ENCODE measurements around the gene LYZL1. TPM values are rescaled to one million over a fixed set of nuclear protein-coding genes. Genes with fewer than 3 reads are reported as not detected.

LYZL1 gene
- total and polyA plus RNA-seq, 12 donors = not detected

DNA sequence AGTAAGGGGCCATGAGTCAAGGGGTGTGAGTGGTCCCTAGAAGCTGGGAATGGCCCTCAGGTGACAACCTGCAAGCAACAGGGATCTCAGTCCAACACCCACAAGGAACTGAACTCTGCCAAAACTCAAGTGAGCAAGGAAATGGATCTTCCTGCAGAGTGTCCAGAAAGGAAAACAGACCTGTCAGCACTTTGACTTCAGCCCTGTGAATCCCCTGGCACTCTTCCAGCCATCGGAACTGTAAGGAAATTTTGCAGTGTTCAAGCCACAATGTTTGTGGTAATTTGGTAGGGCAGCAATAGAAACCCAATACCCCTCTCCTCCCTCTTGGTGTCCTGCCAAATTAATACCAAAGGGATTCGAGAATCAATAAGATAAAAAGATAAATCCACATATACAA is 6.9 kb downstream of the LYZL1 start:
- Histone ChIP-seq H3K27ac (no peak overlapping the region), H3K27me3 (no peaks in the 10 kb centered on the region), H3K36me3 (replicated peaks in 1 of 2) (no peaks in the 10 kb centered on the region), H3K9me3 (replicated peaks in 1 of 3) (peaks cover 0 to 7% (median 0%) of the 10 kb centered on the region in 3 donors), H3K4me3 (no peak overlapping the region), H3K4me1 (replicated peaks in 1 of 2) (no peaks in the 10 kb centered on the region)
- no peak for DNase-seq
- intact Hi-C loops (cut with DNase I) = no loop called here
- TF ChIP-seq POLR2A (IDR thresholded peaks at IDR 0.05) = no peak
- TF ChIP-seq, protein P1, sequence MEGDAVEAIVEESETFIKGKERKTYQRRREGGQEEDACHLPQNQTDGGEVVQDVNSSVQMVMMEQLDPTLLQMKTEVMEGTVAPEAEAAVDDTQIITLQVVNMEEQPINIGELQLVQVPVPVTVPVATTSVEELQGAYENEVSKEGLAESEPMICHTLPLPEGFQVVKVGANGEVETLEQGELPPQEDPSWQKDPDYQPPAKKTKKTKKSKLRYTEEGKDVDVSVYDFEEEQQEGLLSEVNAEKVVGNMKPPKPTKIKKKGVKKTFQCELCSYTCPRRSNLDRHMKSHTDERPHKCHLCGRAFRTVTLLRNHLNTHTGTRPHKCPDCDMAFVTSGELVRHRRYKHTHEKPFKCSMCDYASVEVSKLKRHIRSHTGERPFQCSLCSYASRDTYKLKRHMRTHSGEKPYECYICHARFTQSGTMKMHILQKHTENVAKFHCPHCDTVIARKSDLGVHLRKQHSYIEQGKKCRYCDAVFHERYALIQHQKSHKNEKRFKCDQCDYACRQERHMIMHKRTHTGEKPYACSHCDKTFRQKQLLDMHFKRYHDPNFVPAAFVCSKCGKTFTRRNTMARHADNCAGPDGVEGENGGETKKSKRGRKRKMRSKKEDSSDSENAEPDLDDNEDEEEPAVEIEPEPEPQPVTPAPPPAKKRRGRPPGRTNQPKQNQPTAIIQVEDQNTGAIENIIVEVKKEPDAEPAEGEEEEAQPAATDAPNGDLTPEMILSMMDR (IDR thresholded peaks at IDR 0.05) = no peak
- 49 to 83% (median 67%) methylated on average over 2 of the region's 2 CpGs for WGBS, 4 donors

DNA sequence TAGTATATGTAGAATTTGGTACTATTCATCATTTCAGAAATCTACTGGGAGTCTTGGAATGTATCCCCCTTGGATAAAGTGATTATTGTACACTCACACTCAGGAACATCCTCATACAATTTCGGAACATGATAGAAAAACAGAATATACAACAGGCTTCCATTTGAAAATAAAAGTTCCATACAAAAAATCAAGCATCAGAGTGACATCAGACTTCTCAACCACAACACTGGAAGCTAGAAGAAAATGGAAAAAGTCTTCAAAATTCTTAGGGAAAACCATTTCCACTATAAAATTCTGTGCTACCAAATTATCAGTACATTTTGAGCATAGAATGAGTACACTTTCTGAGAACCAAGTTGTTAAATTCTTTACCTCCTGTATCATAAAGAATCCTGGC is 8.8 kb downstream of the LYZL1 start:
- Histone ChIP-seq H3K4me1 (replicated peaks in 1 of 2) (no peaks in the 10 kb centered on the region), H3K36me3 (replicated peaks in 1 of 2) (no peaks in the 10 kb centered on the region), H3K27me3 (no peaks in the 10 kb centered on the region), H3K9me3 (replicated peaks in 1 of 3) (peaks cover 0 to 7% (median 4%) of the 10 kb centered on the region in 3 donors), H3K4me3 (no peak overlapping the region), H3K27ac (no peak overlapping the region)
- TF ChIP-seq POLR2A (IDR thresholded peaks at IDR 0.05) = no peak
- TF ChIP-seq, protein P1 (IDR thresholded peaks at IDR 0.05) = no peak
- no peak for DNase-seq
- intact Hi-C loops (cut with DNase I) = no loop called here
- WGBS, 4 donors = 52 to 69% (median 64%) methylated on average over 1 of the region's 1 CpG

GRCh38 chr10:29301359-29301910 is 12.6 kb downstream of the LYZL1 start:
- Histone ChIP-seq H3K4me1 (replicated peaks in 1 of 2) (no peaks in the 10 kb centered on the region), H3K9me3 (replicated peaks in 1 of 3) (peaks cover 0 to 7% (median 4%) of the 10 kb centered on the region in 3 donors), H3K27ac (no peak overlapping the region), H3K36me3 (replicated peaks in 1 of 2) (no peaks in the 10 kb centered on the region), H3K4me3 (no peak overlapping the region), H3K27me3 (no peaks in the 10 kb centered on the region)
- no peak for DNase-seq
- 92 to 100% (median 100%) methylated on average over 1 of the region's 1 CpG for WGBS, 4 donors
- TF ChIP-seq, protein P1 (IDR thresholded peaks at IDR 0.05) = no peak
- no peak for TF ChIP-seq POLR2A (IDR thresholded peaks at IDR 0.05)
- intact Hi-C loops (cut with DNase I) = loop anchor here (5.0 to 10.0 kb wide), 5 partner anchors 169 to 867 kb away; no protein-coding TSS in a partner anchor

- 91 to 97% (median 91%) methylated on average over 10 of the region's 10 CpGs for WGBS, 4 donors
- H3K36me3 ChIP-seq (replicated peaks in 1 of 2) = no peaks in the 10 kb centered on the region
- no peak overlapping the region for H3K27ac ChIP-seq
- no peak overlapping the region for H3K4me3 ChIP-seq
- no peak for TF ChIP-seq POLR2A (IDR thresholded peaks at IDR 0.05)
- TF ChIP-seq, protein P1 (IDR thresholded peaks at IDR 0.05) = no peak
- H3K4me1 ChIP-seq (replicated peaks in 1 of 2) = no peaks in the 10 kb centered on the region
- no peaks in the 10 kb centered on the region for H3K27me3 ChIP-seq
- H3K9me3 ChIP-seq (replicated peaks in 1 of 3) = peaks cover 0 to 4% (median 4%) of the 10 kb centered on the region in 3 donors
- no peak for DNase-seq
- intact Hi-C loops (cut with DNase I) = loop anchor here (5.0 to 10.0 kb wide), 5 partner anchors 170 to 868 kb away; no protein-coding TSS in a partner anchor
Observed at GRCh38 chr10:29302499-29302898, 13.6 kb downstream of the LYZL1 start.
